GM21423 (cell line): Measurements from ENCODE around the gene PLA2G4D.
"Not testable (repeated sequence)": the region's sequence is repeated elsewhere in the genome, so short reads cannot be mapped to it uniquely, and the experiment has no call there.

Source experiments
- ATAC-seq: cut with Tn5 transposase; IDR thresholded peaks from one replicate; pipeline ENCODE4 v1.9.1; 2021; ENCODE audit warnings: mild to moderate bottlenecking, moderate library complexity; ENCODE audit not compliant: unreplicated experiment

PLA2G4D gene

GRCh38 chr15:42092398-42093318 is 1.7 kb downstream of the PLA2G4D start:
- ATAC-seq, result no peak

DNA sequence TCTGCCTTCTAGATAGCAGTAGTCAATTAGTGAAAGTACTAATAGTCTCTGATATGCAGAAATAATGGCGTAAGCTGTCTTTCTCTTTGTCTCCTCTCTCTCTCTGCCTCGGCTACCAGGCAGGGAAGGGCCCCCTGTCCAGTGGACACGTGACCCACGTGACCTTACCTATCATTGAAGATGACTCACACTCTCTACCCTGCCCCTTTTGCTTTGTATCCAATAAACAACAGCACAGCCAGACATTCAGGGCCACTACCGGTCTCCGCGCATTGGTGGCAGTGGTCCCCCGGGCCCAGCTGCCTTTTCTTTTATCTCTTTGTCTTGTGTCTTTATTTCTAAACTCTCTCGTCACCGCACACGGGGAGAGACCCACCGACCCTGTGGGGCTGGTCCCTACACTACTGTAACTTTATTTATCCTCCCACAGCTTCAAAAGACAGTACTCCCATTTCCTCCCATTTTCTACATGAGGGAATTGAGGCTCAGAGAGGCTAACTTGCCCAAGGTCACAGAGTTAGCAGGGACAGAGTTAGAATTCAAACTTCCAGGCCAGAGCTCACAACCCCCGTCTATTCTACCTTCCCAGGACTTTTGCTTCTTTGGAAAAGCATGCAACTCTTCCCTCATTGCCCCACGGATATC is 2.5 kb downstream of the PLA2G4D start:
- ATAC-seq, result not testable (repeated sequence)

GRCh38 chr15:42090781-42091180 is 3.6 kb downstream of the PLA2G4D start:
- ATAC-seq, result no peak

DNA sequence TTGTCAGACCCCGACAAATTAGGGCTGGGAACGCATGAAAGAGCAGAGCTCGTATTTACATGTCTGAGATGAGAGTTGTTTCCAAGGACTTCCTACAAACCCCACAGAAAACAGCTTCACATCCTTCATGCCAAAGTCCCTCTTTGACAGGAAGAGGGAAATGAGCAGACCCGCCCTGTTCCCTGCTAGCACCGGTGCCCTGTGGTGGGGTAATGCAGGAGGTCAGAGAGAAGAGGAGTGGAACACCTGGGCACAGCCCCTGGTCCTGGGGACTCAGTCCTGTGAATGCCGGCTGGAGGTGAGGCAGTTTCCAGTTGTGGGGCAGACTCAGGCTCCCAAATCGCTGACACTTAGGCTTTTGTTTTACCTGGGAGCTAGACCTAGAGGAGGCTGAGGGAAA is 4.0 kb downstream of the PLA2G4D start:
- ATAC-seq, result no peak

DNA sequence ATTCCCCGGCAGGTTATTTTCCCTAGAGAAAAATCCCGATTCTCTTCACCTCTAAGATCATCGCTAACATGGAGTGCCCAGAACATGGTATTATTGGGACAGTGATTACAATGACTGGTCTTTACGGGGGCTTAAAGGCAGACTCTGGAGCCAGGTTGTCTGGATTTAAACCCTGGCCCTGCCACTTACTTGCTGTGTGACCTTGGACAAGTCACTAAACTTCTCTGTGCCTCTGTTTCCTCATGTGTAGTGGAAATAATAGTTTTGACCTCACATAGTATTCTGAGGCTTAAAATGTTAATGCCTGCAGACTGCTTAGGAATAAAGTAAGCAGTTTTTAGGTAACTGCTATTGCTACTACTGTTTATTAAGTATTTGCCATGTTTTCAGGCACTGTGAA is 4.4 kb downstream of the PLA2G4D start:
- ATAC-seq, result no peak

- ATAC-seq, result no peak
Measured at GRCh38 chr15:42088801-42089640, 5.3 kb downstream of the PLA2G4D start.

- ATAC-seq, result no peak
Measured at GRCh38 chr15:42087926-42088800, 6.2 kb downstream of the PLA2G4D start.

- no peak for ATAC-seq
Measured at GRCh38 chr15:42087460-42087859, 6.9 kb downstream of the PLA2G4D start.

GRCh38 chr15:42085721-42086120 is 8.6 kb downstream of the PLA2G4D start:
- no peak for ATAC-seq

DNA sequence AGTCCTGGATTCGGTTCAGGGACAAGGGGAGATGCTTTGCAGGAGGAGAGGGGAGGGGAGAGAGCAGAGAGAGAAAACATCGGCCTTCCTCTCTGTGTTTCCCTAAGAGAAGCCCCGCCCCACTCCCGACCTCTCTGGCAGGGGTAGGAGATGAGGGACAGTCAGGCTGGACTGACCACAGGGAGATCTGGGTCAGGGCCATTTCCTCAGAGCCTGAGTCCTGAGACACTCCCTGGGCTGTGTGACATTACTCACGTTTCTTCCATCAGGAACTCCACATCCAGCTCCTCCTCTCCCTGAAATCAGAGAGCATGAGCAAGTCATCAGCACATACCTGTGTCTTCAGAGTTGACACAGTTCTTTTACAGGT is 9.1 kb downstream of the PLA2G4D start:
- no peak for ATAC-seq

DNA sequence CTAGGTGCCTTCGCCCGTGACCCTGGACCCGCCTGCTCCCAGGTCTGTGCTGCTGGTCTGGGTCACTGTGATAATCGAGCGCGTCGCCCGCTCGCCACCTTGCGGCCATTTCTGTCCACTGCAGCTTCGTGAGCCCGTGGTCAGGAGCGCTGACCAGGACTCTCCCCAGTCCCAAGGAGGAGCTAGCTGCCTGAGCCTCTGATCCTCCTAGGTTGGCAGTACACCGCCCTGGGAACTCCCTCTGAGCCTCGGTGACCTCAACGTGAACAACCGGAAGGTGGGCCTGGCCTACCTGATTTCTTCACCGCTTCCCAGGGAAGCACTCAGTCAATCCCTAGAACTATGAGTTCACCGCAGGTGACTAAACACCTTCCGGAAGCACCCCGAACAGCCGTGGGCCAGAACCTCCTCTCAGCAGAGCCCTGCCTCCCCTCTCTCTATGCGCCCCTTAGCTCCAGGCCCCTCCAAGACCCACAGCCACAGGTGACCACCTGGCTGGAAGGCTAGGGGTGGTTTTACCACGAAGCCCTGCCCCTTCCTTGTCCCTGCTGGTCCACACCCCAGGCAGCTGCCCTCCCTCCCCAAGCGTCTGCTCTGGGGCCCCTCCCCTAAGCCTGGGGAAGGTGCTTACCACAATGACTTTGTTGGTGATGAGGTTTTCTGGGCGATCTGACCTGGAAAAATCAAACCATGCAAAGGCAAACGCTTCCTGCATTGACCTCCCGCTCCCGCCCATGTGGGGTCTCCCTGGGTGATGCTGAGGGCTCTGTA is 9.7 kb downstream of the PLA2G4D start:
- no peak for ATAC-seq

DNA sequence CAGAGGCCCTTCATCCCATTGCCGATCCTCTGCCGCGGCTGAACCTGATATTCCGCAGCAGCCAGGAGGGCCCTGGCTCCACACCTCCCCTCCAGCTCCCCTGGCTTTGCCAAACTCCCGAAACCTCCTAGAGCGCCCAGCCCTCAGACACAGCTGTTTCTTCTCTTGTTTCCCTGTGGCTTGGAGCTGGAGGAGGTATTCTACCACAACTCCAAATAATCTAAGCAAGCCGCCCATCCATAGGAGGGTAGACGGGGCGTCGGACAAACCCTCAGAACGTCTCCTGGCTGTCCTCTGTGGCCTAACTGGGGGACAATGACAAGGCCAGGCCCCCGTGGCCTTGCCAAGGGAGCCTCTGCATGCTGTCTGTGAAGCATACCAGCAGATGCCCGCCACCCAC is 10.4 kb downstream of the PLA2G4D start:
- no peak for ATAC-seq

DNA sequence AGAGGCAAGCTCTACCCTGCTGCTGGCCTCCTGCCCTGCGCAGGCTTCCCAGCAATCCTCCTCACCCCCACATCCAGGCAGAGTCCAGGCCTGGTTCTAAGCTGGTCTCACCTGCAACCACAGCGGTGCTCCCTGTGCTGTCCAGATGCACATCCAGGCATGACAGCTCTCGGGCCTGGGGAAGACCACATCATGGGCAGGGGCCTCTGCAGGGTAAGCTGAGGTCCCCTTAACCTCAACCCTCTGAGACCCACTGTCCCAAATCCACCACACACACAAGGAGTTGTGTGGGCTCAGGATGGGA is 10.8 kb downstream of the PLA2G4D start:
- no peak for ATAC-seq

- ATAC-seq, result no peak
Measured at GRCh38 chr15:42082823-42083604, 11.3 kb downstream of the PLA2G4D start.

GRCh38 chr15:42082141-42082540 is 12.2 kb downstream of the PLA2G4D start:
- ATAC-seq, result no peak

GRCh38 chr15:42080919-42081830 is 13.2 kb downstream of the PLA2G4D start:
- ATAC-seq, result no peak

- ATAC-seq, result no peak
Measured at GRCh38 chr15:42080186-42080918, 14.0 kb downstream of the PLA2G4D start.
